H1 (cell line): ENCODE results near the gene SCO2. TPM values are rescaled to one million over a fixed set of nuclear protein-coding genes. Genes with fewer than 3 reads are reported as not detected.
A peak's percentile ranks its signal among the peaks of the same experiment; 100 is the strongest.

Source experiments
- ATF3 ChIP-seq: IDR thresholded peaks from 2 replicates; pipeline ENCODE4 v1.6.1; 2011; ENCODE audit warnings: low read depth, mild to moderate bottlenecking, low read length; ENCODE audit not compliant: insufficient read depth
- CTCF ChIP-seq, 3 experiments: IDR thresholded peaks; 1 replicate in 2 of 3; 2 replicates in 1 of 3; pipeline versions ENCODE4 v1.5.1 to v1.6.1; 2011; ENCODE audit warnings: low read length in 3 of 3, mild to moderate bottlenecking in 3 of 3, inconsistent platforms in 2 of 3, low read depth in 1 of 3, moderate library complexity in 1 of 3; ENCODE audit not compliant: insufficient read depth in 1 of 3; ENCODE audit errors: control extremely low read depth in 1 of 3
- EP300 ChIP-seq, 2 experiments: IDR thresholded peaks; 1 replicate in 1 of 2; 2 replicates in 1 of 2; pipeline ENCODE4 v1.6.1; 2011 to 2012; ENCODE audit warnings: low read depth in 2 of 2, low read length in 2 of 2, mild to moderate bottlenecking in 2 of 2, borderline replicate concordance in 1 of 2, inconsistent platforms in 1 of 2, moderate library complexity in 1 of 2
- GTF2F1 ChIP-seq: IDR thresholded peaks from 2 replicates; pipeline ENCODE4 v1.6.1; 2012; ENCODE audit warnings: low read depth, low read length, improper control_type of control experiment, borderline replicate concordance
- HDAC6 ChIP-seq: IDR thresholded peaks from one replicate; pipeline ENCODE4 v1.7.1; 2012; ENCODE audit warnings: low read depth, mild to moderate bottlenecking, inconsistent platforms, low read length, moderate library complexity
- KDM1A ChIP-seq: fragments of 200-600, 300-600 bp; sonication (generic); IDR thresholded peaks from 2 replicates; pipeline ENCODE4 v1.7.1; 2016; ENCODE audit warnings: mild to moderate bottlenecking, low read length, borderline replicate concordance
- KDM4A ChIP-seq: IDR thresholded peaks from one replicate; pipeline ENCODE4 v1.7.1; 2012; ENCODE audit warnings: low read depth, mild to moderate bottlenecking, moderate library complexity, low read length, inconsistent platforms; ENCODE audit not compliant: severe bottlenecking
- KDM5A ChIP-seq: fragments of 200-600 bp; IDR thresholded peaks from 2 replicates; pipeline ENCODE4 v1.7.1; 2012; ENCODE audit warnings: mild to moderate bottlenecking, low read length, inconsistent platforms, mixed read lengths
- NANOG ChIP-seq: IDR thresholded peaks from 2 replicates; pipeline ENCODE4 v1.6.1; 2011; ENCODE audit warnings: low read length, low read depth, mild to moderate bottlenecking, inconsistent platforms; ENCODE audit not compliant: insufficient read depth, poor library complexity, severe bottlenecking
- PHF8 ChIP-seq: fragments of 200-600 bp; sonication (generic); conservative IDR thresholded peaks from 2 replicates; pipeline ENCODE4 v1.7.1; 2012; ENCODE audit warnings: low read depth, mild to moderate bottlenecking, inconsistent platforms, low read length, moderate library complexity
- RFX5 ChIP-seq: IDR thresholded peaks from 2 replicates; pipeline ENCODE4 v1.6.1; 2011; ENCODE audit warnings: low read depth, low read length, improper control_type of control experiment, borderline replicate concordance
- SIN3A ChIP-seq, 2 experiments: IDR thresholded peaks in 1 of 2; conservative IDR thresholded peaks in 1 of 2; 2 replicates each; pipeline ENCODE4 v1.6.1; 2011 to 2012; ENCODE audit warnings: low read length in 2 of 2, improper control_type of control experiment in 1 of 2, low read depth in 1 of 2, mild to moderate bottlenecking in 1 of 2
- SP1 ChIP-seq: IDR thresholded peaks from 2 replicates; pipeline ENCODE4 v1.6.1; 2011; ENCODE audit warnings: low read depth, low read length
- SP4 ChIP-seq: IDR thresholded peaks from 2 replicates; pipeline ENCODE4 v1.6.1; 2012; ENCODE audit warnings: low read length, inconsistent platforms
- TAF7 ChIP-seq: optimal IDR thresholded peaks from 2 replicates; pipeline ENCODE3; 2011; ENCODE audit warnings: low read depth, mild to moderate bottlenecking, inconsistent platforms, low read length, moderate library complexity, borderline replicate concordance
- ZNF274 ChIP-seq: IDR thresholded peaks from 2 replicates; pipeline ENCODE4 v1.7.0; 2012; ENCODE audit warnings: low read length, borderline replicate concordance; ENCODE audit errors: extremely low read depth
- polyA plus RNA-seq, 7 experiments: library from polyadenylated mRNA; depleted of rRNA in 3 of 7; stranded (reverse) in 5 of 7; unstranded in 2 of 7; fragments of >200 nt in 5 of 7; fragments of 200-250 nt in 2 of 7; gene quantifications; 1 replicate in 5 of 7; 2 replicates in 1 of 7; 4 replicates in 1 of 7; pipeline versions ENCODE4 v1.2.1 to v1.2.3, GENCODE V29; 2011 to 2013; ENCODE audit warnings: missing spikeins in 2 of 7, mixed read lengths in 2 of 7
- total RNA-seq: library from RNA; stranded (reverse); fragmentation: NEBNext Ultra II Directional; extraction: Animal tissue kit (Norgen Biotek cat#: 25700); gene quantifications from 2 replicates; pipeline ENCODE4 v1.2.1, GENCODE V29; 2021
- TF ChIP-seq, protein P1 (sequence below): IDR thresholded peaks from 2 replicates; pipeline ENCODE4 v1.6.1; 2012; ENCODE audit warnings: inconsistent platforms
- TF ChIP-seq, protein P2 (sequence below): IDR thresholded peaks from 2 replicates; pipeline ENCODE4 v1.6.1; 2011; ENCODE audit warnings: low read length, improper control_type of control experiment

Gene SCO2
- total and polyA plus RNA-seq, 2 of the 8 experiments (the other 6 are each of a cell fraction or from before 2014, with no cell fraction given): 2.0 TPM; not detected in 1

DNA sequence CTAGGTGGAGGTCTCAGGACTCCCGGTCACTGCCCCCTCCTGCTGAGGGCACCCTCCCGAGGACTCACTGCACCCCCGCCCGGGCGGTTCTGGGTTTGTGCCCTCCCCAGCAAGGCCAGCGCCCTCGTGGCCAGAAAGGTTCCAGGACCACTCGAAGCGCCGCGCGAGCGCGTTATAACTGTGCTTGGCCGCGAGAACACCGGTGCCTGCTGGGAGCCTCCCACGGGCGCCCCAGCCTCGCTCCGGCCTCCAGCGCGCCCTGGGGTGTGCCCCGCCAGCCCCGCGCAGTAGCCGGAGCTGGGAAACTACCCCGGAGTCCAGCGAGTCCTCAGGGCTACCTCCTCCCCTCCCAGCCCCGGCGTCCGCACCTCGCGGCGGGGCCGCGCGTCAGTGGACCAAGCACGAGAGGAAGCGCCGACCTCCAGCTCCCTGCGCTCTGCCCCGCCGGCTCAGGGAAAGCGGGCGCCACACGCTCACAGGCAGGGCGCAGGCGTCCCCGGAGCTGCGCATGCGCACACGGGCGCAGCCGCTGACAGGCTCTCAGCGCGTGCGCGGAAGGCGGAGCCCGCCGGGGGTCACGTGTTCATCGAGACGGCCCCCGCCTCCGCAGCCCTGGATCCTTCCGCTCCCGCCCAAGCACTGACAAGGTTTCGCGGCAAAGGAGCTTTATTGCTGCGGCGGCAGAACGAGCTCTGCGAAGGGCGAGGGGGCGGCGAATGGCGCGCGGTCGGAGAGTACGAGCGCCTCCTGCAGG is at the start of gene SCO2 (continued):
- TF ChIP-seq KDM1A (no peak), SIN3A (conservative IDR thresholded peaks at IDR 0.05 in 1 of 2, IDR thresholded peaks at IDR 0.05 in 1 of 2; ENCODE audit: low read depth in 1 of 2, low read length in 2 of 2) (peak in 1 of 2 experiments; percentile 73; a peak in 2 of 4 replicates), NANOG (no peak), RFX5 (no peak), CTCF (IDR thresholded peaks at IDR 0.05; ENCODE audit: control extremely low read depth in 1 of 3, insufficient read depth in 1 of 3, low read depth in 1 of 3, low read length in 3 of 3) (peak in 2 of 3 experiments; percentile 49 to 52; a peak in 3 of 4 replicates), KDM5A (no peak), HDAC6 (no peak), SP1 (no peak), GTF2F1 (no peak), PHF8 (peak; percentile 62), ATF3 (peak; percentile 77), EP300 (IDR thresholded peaks at IDR 0.05; ENCODE audit: borderline replicate concordance in 1 of 2, low read depth in 2 of 2, low read length in 2 of 2) (no peak), ZNF274 (no peak), TAF7 (no peak), KDM4A (peak; percentile 40), SP4 (no peak)
- TF ChIP-seq, protein P1, sequence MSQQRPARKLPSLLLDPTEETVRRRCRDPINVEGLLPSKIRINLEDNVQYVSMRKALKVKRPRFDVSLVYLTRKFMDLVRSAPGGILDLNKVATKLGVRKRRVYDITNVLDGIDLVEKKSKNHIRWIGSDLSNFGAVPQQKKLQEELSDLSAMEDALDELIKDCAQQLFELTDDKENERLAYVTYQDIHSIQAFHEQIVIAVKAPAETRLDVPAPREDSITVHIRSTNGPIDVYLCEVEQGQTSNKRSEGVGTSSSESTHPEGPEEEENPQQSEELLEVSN: peak; percentile 87
- TF ChIP-seq, protein P2, sequence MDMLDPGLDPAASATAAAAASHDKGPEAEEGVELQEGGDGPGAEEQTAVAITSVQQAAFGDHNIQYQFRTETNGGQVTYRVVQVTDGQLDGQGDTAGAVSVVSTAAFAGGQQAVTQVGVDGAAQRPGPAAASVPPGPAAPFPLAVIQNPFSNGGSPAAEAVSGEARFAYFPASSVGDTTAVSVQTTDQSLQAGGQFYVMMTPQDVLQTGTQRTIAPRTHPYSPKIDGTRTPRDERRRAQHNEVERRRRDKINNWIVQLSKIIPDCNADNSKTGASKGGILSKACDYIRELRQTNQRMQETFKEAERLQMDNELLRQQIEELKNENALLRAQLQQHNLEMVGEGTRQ: peak; percentile 95
